Progenitor cell of endocrine pancreas (in vitro differentiated cells): ENCODE results near the gene ARHGAP15. TPM values are rescaled to one million over a fixed set of nuclear protein-coding genes. Genes with fewer than 3 reads are reported as not detected.

Experiments
- DNase-seq: peaks from one replicate; pipeline ENCODE4 v3.0.0; 2021; ENCODE audit warnings: low spot score; ENCODE audit not compliant: unreplicated experiment
- H3K27ac Mint-ChIP-seq: 2 replicates; pipeline ENCODE4 v1.8.0; 2021; ENCODE audit warnings: mild to moderate bottlenecking, moderate library complexity, mixed read lengths
- H3K27me3 Mint-ChIP-seq: 2 replicates; pipeline ENCODE4 v1.8.0; 2021; ENCODE audit warnings: mixed read lengths
- H3K36me3 Mint-ChIP-seq: 2 replicates; pipeline ENCODE4 v1.8.0; 2022; ENCODE audit warnings: mixed read lengths; ENCODE audit not compliant: insufficient read depth
- H3K4me1 Mint-ChIP-seq: 2 replicates; pipeline ENCODE4 v1.8.0; 2021; ENCODE audit warnings: low read depth, mixed read lengths
- H3K4me3 Mint-ChIP-seq: 2 replicates; pipeline ENCODE4 v1.8.0; 2021; ENCODE audit warnings: low read depth, mild to moderate bottlenecking, moderate library complexity, mixed read lengths
- H3K9me3 Mint-ChIP-seq: 2 replicates; pipeline ENCODE4 v1.8.0; 2021; ENCODE audit warnings: low read depth, mixed read lengths
- total RNA-seq: library from RNA; stranded (reverse); gene quantifications from 2 replicates; pipeline ENCODE4 v1.2.1, GENCODE V29; 2021
- TF ChIP-seq, protein P1 (sequence below): fragments of 200-600 bp; sonication (generic); IDR thresholded peaks from one replicate; pipeline ENCODE4 v1.5.0; 2021; ENCODE audit warnings: antibody characterized with exemption, mild to moderate bottlenecking; ENCODE audit not compliant: unreplicated experiment

ARHGAP15 gene
- total RNA-seq, 1 donor from 2014 or later, result not detected

- Mint-ChIP-seq H3K9me3 (no peaks in the 10 kb centered on the region), H3K4me3 (no peak overlapping the region), H3K27ac (no peak overlapping the region), H3K4me1 (peaks cover 10% of the 10 kb centered on the region), H3K27me3 (no peaks in the 10 kb centered on the region), H3K36me3 (no peaks in the 10 kb centered on the region)
- no peak for DNase-seq
- TF ChIP-seq, protein P1, sequence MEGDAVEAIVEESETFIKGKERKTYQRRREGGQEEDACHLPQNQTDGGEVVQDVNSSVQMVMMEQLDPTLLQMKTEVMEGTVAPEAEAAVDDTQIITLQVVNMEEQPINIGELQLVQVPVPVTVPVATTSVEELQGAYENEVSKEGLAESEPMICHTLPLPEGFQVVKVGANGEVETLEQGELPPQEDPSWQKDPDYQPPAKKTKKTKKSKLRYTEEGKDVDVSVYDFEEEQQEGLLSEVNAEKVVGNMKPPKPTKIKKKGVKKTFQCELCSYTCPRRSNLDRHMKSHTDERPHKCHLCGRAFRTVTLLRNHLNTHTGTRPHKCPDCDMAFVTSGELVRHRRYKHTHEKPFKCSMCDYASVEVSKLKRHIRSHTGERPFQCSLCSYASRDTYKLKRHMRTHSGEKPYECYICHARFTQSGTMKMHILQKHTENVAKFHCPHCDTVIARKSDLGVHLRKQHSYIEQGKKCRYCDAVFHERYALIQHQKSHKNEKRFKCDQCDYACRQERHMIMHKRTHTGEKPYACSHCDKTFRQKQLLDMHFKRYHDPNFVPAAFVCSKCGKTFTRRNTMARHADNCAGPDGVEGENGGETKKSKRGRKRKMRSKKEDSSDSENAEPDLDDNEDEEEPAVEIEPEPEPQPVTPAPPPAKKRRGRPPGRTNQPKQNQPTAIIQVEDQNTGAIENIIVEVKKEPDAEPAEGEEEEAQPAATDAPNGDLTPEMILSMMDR, result no peak
These were observed 205.6 kb downstream of the ARHGAP15 start for GRCh38 chr2:143334837-143335236.

DNA sequence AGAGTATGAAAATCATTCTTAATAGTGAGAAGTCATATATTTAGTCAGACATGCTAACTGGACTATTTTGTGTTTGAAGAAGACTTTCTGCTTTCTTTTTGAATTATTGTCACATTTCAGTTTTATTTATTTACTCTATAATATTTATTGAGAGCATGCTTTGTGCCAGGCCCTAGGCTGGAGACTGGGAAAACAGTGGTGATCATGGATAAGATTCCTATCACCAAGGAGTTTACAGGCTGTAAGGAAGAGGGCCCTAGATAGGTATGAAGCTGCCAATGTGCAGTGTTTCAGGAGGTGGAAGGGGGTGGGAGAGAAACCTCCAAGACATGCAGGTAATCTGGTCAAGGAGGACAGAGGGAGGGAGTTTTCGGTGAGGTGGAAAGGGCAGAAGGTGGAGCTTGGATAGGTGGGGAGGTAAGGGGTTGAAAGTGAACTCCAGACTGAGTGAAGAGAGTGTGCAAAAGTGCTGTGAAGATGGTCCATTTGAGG is 207.5 kb downstream of the ARHGAP15 start:
- Mint-ChIP-seq H3K9me3 (no peaks in the 10 kb centered on the region), H3K4me1 (peaks cover 10% of the 10 kb centered on the region), H3K36me3 (no peaks in the 10 kb centered on the region), H3K27ac (no peak overlapping the region), H3K4me3 (no peak overlapping the region), H3K27me3 (no peaks in the 10 kb centered on the region)
- TF ChIP-seq, protein P1, result no peak
- no peak for DNase-seq

DNA sequence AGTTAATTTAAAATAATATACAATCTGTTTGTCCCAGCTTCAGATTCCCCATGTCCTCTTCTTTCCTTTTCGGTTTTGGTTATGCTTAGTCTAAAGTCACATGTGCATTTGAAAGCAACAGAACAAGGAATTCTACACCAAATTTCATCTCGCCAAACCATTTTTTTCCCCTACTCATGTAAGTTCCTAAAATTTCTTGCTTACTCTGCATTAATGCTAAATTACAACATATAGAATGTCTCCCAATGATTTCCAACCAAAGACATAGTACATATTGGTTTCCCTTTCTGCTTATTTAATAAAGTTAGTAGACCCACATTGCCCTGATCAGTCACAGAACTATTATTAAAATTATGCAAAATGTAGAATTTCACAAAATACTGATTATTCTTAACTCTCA is 212.3 kb downstream of the ARHGAP15 start:
- no peak overlapping the region for H3K4me3 Mint-ChIP-seq
- no peaks in the 10 kb centered on the region for H3K27me3 Mint-ChIP-seq
- TF ChIP-seq, protein P1, result no peak
- H3K27ac Mint-ChIP-seq, result no peak overlapping the region
- no peaks in the 10 kb centered on the region for H3K9me3 Mint-ChIP-seq
- no peaks in the 10 kb centered on the region for H3K36me3 Mint-ChIP-seq
- peaks cover 14% of the 10 kb centered on the region for H3K4me1 Mint-ChIP-seq
- DNase-seq, result no peak

DNA sequence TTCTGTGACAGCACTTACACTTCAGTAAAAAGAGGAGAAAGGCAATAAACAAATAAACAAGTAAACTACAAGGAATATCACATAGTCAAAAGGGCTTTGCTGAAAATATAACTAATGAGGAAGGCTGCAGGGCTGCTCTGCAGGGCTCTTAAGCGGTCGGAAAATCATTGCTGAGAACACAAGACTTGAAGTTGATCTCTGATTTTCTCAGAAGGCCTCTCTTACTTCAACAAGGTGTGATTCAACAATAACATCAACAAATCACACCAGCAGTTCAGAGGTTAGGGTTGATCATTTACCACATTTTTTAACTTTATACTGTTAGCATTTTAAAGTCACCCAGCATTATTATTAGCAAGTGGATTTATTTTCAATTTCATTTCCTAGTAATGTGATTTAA is 215.6 kb downstream of the ARHGAP15 start:
- no peak for DNase-seq
- peaks cover 14% of the 10 kb centered on the region for H3K4me1 Mint-ChIP-seq
- no peaks in the 10 kb centered on the region for H3K36me3 Mint-ChIP-seq
- no peaks in the 10 kb centered on the region for H3K9me3 Mint-ChIP-seq
- H3K27ac Mint-ChIP-seq, result no peak overlapping the region
- H3K4me3 Mint-ChIP-seq, result no peak overlapping the region
- TF ChIP-seq, protein P1, result no peak
- H3K27me3 Mint-ChIP-seq, result no peaks in the 10 kb centered on the region

DNA sequence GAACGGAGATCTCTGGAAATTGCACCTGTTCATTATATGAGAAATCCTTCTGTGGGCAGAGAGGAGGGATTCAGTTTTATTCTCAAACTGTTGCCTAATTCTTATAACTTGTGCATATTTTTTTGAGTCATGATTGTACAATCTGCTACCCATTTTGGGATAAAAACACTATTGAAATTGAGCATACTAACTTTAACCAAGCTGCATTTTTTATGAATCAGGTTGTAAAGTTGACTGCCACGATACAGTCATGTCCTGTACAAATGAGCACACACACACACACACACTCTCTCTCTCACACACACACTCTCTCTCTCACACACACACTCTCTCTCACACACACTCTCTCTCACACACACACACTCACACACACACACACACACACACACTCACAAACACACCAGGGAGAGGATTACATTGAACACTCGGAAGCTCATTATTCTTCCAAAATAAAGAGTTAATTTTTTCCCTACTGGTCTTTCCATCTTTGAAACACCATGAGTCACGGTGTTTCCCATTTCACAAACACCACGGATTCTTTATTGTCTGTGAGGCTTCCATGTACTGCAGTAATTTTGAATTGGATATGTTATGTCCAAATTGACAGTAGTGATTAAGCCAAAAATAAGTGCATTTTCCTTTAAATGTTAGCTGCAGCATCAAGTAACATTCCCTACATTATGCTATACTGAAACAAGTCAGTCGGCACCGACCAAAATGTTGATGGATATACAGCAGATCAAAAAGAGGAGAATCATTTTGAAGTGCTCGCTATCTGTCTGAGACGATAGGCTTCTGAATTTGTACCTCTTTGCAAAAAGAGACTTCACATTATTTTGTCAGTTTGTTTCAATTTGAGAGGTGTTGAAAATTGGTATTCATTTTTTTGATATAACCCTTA is 216.9 kb downstream of the ARHGAP15 start:
- H3K4me3 Mint-ChIP-seq, result no peak overlapping the region
- H3K27me3 Mint-ChIP-seq, result no peaks in the 10 kb centered on the region
- H3K36me3 Mint-ChIP-seq, result no peaks in the 10 kb centered on the region
- no peak overlapping the region for H3K27ac Mint-ChIP-seq
- peaks cover 14% of the 10 kb centered on the region for H3K4me1 Mint-ChIP-seq
- H3K9me3 Mint-ChIP-seq, result no peaks in the 10 kb centered on the region
- TF ChIP-seq, protein P1, result no peak
- no peak for DNase-seq
